ENCODE results near the gene KIF17.

Gene KIF17

DNA sequence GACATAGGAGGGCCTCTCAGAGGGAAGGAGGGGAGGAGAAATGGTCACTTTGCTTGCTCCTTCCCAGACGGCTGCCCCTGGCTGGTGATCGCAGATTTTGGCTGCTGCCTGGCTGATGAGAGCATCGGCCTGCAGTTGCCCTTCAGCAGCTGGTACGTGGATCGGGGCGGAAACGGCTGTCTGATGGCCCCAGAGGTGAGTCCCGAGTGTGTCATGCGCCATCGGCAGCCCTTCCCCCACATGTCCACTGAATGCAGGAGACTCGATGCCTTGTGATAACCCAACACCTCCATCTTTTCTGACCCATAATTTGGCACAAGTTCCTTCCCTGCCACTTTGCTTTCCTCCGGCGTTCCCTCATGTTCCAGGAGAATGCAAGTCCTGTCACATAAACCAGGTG lies 69.4 kb downstream of the KIF17 start:
- TF ChIP-seq, protein P1, sequence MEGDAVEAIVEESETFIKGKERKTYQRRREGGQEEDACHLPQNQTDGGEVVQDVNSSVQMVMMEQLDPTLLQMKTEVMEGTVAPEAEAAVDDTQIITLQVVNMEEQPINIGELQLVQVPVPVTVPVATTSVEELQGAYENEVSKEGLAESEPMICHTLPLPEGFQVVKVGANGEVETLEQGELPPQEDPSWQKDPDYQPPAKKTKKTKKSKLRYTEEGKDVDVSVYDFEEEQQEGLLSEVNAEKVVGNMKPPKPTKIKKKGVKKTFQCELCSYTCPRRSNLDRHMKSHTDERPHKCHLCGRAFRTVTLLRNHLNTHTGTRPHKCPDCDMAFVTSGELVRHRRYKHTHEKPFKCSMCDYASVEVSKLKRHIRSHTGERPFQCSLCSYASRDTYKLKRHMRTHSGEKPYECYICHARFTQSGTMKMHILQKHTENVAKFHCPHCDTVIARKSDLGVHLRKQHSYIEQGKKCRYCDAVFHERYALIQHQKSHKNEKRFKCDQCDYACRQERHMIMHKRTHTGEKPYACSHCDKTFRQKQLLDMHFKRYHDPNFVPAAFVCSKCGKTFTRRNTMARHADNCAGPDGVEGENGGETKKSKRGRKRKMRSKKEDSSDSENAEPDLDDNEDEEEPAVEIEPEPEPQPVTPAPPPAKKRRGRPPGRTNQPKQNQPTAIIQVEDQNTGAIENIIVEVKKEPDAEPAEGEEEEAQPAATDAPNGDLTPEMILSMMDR (IDR thresholded peaks at IDR 0.05; ENCODE audit: borderline replicate concordance, control extremely low read depth, extremely low read depth, insufficient read depth, missing control alignments), result no peak
- DNase-seq (ENCODE audit: low spot score), result no peak
- in situ Hi-C loops (cut with MboI; ENCODE audit: low sequenced_read_pairs, unreplicated experiment), result loop anchor here (10.0 kb wide), 1 partner anchor 74 kb away; no protein-coding TSS in a partner anchor

DNA sequence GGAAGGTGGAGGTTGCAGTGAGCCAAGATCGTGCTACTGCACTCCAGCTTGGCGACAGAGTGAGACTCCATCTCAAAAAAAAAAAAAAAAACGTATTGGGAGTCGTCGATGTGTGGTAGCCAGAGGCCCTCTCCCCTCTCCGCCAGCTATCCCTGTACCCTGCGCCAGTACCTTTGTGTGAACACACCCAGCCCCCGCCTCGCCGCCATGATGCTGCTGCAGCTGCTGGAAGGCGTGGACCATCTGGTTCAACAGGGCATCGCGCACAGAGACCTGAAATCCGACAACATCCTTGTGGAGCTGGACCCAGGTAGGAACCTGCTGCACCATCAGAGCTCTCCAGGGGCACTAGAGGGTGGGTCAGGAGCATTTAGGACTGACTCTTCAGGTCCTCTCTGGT lies 72.4 kb downstream of the KIF17 start:
- no peak for DNase-seq (ENCODE audit: low spot score)
- TF ChIP-seq, protein P1 (IDR thresholded peaks at IDR 0.05; ENCODE audit: borderline replicate concordance, control extremely low read depth, extremely low read depth, insufficient read depth, missing control alignments), result no peak
- in situ Hi-C loops (cut with MboI; ENCODE audit: low sequenced_read_pairs, unreplicated experiment), result loop anchor here (10.0 kb wide), 1 partner anchor 71 kb away; no protein-coding TSS in a partner anchor

DNA sequence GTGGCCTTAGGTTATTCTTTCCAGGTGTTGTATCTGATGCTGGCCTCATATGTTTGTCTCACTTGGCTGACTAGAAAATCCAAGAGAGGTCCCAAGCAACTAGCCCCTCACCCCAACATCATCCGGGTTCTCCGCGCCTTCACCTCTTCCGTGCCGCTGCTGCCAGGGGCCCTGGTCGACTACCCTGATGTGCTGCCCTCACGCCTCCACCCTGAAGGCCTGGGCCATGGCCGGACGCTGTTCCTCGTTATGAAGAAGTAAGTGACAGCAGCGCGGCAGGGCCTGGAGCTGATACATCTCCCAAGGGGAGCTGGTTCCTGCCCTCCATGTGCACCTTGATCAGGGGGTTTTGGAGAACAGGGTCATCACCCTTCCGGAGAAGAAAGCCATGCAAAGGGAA lies 73.4 kb downstream of the KIF17 start:
- in situ Hi-C loops (cut with MboI; ENCODE audit: low sequenced_read_pairs, unreplicated experiment), result loop anchor here (10.0 kb wide), 1 partner anchor 70 kb away; no protein-coding TSS in a partner anchor
- DNase-seq (ENCODE audit: low spot score), result no peak
- TF ChIP-seq, protein P1 (IDR thresholded peaks at IDR 0.05; ENCODE audit: borderline replicate concordance, control extremely low read depth, extremely low read depth, insufficient read depth, missing control alignments), result no peak

DNA sequence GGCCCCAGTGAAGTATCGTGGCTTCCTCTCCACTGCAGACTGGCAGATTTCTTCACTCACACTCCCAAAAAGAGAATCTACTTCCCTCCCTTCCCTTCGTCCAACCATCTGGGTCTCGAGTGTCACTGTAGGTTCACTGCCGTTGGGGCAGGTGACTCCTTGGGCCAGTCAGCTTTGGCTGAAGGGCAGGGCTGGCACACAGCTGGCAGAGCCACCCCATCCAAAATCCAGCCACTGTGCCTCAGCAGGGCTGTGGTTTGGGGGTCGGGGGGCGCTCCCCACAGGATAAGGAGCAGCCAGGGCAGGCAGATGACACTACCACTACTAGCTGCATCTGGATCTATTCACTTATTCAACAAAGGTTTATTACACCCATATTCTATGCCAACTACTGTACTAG lies 74.7 kb downstream of the KIF17 start:
- in situ Hi-C loops (cut with MboI; ENCODE audit: low sequenced_read_pairs, unreplicated experiment), result loop anchor here (10.0 kb wide), 1 partner anchor 68 kb away; no protein-coding TSS in a partner anchor
- TF ChIP-seq, protein P1 (IDR thresholded peaks at IDR 0.05; ENCODE audit: borderline replicate concordance, control extremely low read depth, extremely low read depth, insufficient read depth, missing control alignments), result no peak
- no peak for DNase-seq (ENCODE audit: low spot score)

DNA sequence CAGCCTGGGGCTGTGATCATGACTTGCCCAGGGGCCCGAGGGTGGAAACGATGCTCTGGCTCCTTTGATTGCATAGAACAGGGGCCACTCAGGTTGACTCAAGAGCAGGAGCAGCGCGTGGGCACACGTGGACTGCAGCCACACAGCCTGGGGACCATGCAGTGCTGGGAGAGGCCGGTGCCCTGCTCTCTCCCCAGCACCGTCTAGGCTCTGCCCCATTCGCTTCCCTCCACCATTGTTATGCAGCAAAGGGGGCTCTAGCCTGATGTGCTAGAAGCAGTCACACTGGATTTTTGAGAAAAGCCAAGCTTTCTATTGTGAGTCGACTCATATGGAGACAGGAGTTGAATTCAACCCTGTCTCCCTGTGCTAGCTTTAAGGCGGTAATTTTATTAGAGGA lies 75.8 kb downstream of the KIF17 start:
- in situ Hi-C loops (cut with MboI; ENCODE audit: low sequenced_read_pairs, unreplicated experiment), result loop anchor here (10.0 kb wide), 1 partner anchor 67 kb away; no protein-coding TSS in a partner anchor
- TF ChIP-seq, protein P1 (IDR thresholded peaks at IDR 0.05; ENCODE audit: borderline replicate concordance, control extremely low read depth, extremely low read depth, insufficient read depth, missing control alignments), result no peak
- DNase-seq (ENCODE audit: low spot score), result no peak

DNA sequence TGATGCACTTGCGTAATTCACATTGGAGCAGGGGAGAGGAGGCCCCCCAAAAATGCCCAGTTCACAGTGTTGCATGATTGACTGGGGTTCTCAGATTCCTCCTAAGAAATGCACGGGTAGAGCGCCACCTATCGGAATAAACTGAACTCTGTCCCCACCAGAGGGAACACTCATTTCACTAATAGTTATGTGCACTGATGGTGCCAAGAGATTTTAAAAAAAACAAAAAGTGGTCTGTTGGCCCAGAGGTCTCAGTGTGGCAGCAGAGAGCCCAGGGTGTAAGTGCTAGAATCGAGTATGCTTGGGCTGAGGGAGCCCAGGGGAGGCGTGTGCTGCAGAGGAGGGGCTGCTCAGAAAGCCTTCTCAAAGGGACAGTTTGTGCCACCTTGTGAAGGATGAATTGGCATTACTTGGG lies 77.6 kb downstream of the KIF17 start:
- TF ChIP-seq, protein P1 (IDR thresholded peaks at IDR 0.05; ENCODE audit: borderline replicate concordance, control extremely low read depth, extremely low read depth, insufficient read depth, missing control alignments), result peak; percentile 64
- DNase-seq (ENCODE audit: low spot score), result peak; percentile 82
- in situ Hi-C loops (cut with MboI; ENCODE audit: low sequenced_read_pairs, unreplicated experiment), result loop anchor here (10.0 kb wide), 1 partner anchor 65 kb away; no protein-coding TSS in a partner anchor

All from GM13976 (cell line).